ENCODE measurements around the gene MSI2.

MSI2 gene

DNA sequence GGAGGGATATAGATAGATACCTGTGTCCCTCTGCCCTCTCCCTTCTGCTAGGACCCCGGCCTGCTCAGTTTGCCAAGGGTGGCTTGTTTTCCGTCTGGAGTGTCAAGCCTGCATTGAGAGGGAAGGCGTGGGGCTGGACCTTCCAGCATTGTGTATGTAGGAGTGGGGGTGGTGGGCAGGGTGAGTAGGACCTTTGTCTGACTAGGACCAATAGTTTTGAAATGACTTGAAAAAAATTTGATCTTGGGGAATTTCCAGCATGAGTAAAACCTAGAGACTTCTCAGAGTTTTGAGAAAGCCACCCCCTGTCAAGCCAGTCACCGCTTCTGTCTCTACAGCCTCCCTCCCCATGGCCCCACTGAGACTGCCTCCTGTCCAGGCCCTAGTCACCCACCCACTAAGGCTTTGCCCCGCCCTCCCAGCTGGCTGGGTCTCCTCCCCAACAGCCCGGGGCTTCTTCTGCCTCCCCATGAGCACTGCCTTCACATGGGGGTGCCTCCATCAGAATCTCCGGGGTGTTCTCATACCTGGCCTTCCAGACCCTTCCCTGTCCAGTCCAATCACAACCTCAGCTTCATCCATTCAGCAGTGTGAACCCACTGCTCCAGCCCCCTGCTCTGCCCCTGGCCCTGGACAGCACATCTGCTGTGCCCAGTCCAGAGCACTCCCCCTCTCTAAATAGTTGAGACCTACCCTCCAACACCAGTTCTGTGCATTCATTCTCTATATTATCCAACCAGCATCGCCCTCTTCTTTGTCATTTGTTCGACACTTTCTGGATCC lies 207.0 kb downstream of the MSI2 start:
- H3K27me3 ChIP-seq (ENCODE audit: control insufficient read depth, low read length): no peaks in the 10 kb centered on the region
- H3K4me3 ChIP-seq (ENCODE audit: low read length): no peak overlapping the region
- no peaks in the 10 kb centered on the region for H3K9me3 ChIP-seq (ENCODE audit: control insufficient read depth, insufficient read depth, low read length)
- H3K9me2 ChIP-seq (replicated peaks; ENCODE audit: control insufficient read depth, low read length): no peaks in the 10 kb centered on the region
- H3K4me1 ChIP-seq (ENCODE audit: control insufficient read depth, low read length): peaks cover 65% of the 10 kb centered on the region
- H3K4me2 ChIP-seq (ENCODE audit: low read length): no peak overlapping the region
- H3K27ac ChIP-seq (ENCODE audit: low read depth, low read length): no peak overlapping the region
- TF ChIP-seq, protein P1, sequence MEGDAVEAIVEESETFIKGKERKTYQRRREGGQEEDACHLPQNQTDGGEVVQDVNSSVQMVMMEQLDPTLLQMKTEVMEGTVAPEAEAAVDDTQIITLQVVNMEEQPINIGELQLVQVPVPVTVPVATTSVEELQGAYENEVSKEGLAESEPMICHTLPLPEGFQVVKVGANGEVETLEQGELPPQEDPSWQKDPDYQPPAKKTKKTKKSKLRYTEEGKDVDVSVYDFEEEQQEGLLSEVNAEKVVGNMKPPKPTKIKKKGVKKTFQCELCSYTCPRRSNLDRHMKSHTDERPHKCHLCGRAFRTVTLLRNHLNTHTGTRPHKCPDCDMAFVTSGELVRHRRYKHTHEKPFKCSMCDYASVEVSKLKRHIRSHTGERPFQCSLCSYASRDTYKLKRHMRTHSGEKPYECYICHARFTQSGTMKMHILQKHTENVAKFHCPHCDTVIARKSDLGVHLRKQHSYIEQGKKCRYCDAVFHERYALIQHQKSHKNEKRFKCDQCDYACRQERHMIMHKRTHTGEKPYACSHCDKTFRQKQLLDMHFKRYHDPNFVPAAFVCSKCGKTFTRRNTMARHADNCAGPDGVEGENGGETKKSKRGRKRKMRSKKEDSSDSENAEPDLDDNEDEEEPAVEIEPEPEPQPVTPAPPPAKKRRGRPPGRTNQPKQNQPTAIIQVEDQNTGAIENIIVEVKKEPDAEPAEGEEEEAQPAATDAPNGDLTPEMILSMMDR (IDR thresholded peaks at IDR 0.05; ENCODE audit: low read depth, low read length, poor library complexity, severe bottlenecking): no peak
- TF ChIP-seq EZH2phosphoT487 (IDR thresholded peaks at IDR 0.05; ENCODE audit: borderline replicate concordance, low read length): no peak
- H3K79me2 ChIP-seq (ENCODE audit: control insufficient read depth, low read length): peaks cover 47% of the 10 kb centered on the region
- no peaks in the 10 kb centered on the region for H3K36me3 ChIP-seq (ENCODE audit: control insufficient read depth, low read length)
- H4K20me1 ChIP-seq (ENCODE audit: control insufficient read depth, insufficient read depth, low read depth, low read length): 0 out of 2 replicates have a peak, but pooled peaks cover 9% of the 10 kb centered on the region
- no peaks in the 10 kb centered on the region for H3F3A ChIP-seq (ENCODE audit: control insufficient read depth, insufficient read depth)

DNA sequence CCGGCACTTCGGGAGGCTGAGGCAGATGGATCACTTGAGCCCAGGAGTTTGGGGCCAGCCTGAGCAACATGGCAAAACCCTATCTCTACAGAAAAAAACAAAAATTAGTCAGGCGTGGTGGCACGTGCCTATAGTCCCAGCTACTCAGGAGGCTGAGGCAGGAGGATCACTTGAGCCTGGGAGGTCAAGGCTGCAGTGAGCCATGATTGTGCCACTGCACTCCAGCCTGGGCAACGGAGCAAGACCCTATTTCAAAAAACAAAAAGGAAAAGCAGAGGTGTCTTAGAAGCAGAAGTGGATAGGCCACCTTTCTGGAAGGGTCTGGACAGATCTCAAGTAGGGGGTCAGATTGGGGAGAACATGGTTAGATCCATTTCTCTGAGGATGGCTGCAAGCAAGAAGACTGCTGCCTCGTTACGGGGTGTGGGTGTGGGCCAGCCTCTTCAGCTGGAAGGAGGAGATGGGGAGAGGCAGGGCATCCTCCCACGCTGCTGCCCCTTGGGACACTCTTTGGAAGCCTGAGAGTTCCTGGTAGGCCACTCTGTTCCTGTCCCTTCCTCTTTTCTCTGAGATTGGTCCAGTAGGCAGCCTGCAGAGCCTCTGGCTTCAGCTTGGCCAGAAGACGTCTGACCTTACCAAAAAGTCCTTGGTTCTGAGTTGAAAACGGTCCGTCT lies 208.0 kb downstream of the MSI2 start:
- H3K27ac ChIP-seq (ENCODE audit: low read depth, low read length): no peak overlapping the region
- H3K4me2 ChIP-seq (ENCODE audit: low read length): no peak overlapping the region
- no peaks in the 10 kb centered on the region for H3K36me3 ChIP-seq (ENCODE audit: control insufficient read depth, low read length)

DNA sequence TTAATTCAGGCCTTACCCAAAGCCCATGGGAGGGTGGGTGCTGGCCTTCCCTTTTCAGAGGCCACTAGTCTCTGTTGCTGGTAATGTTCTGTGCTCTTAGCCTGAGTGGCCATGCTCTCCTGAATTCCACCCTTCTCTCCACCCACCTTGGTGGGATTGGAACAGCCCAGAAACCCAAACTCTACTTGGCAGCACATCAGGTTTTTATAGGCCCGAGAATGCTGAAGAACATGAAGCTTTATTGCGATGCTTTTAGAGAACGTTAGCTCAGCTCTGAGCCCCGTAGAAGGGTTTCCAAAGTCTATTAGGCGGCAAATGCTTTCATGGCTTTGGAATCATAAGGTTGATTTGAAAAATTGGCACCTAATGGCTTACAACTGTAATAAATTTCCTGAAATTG lies 209.3 kb downstream of the MSI2 start:
- peaks cover 64% of the 10 kb centered on the region for H3K4me1 ChIP-seq (ENCODE audit: control insufficient read depth, low read length)
- TF ChIP-seq, protein P1 (IDR thresholded peaks at IDR 0.05; ENCODE audit: low read depth, low read length, poor library complexity, severe bottlenecking): no peak
- TF ChIP-seq EZH2phosphoT487 (IDR thresholded peaks at IDR 0.05; ENCODE audit: borderline replicate concordance, low read length): no peak
- H3F3A ChIP-seq (ENCODE audit: control insufficient read depth, insufficient read depth): no peaks in the 10 kb centered on the region
- H3K4me3 ChIP-seq (ENCODE audit: low read length): no peak overlapping the region
- no peaks in the 10 kb centered on the region for H3K36me3 ChIP-seq (ENCODE audit: control insufficient read depth, low read length)
- 0 out of 2 replicates have a peak, but pooled peaks cover 9% of the 10 kb centered on the region for H4K20me1 ChIP-seq (ENCODE audit: control insufficient read depth, insufficient read depth, low read depth, low read length)
- H3K9me2 ChIP-seq (replicated peaks; ENCODE audit: control insufficient read depth, low read length): no peaks in the 10 kb centered on the region
- no peak overlapping the region for H3K27ac ChIP-seq (ENCODE audit: low read depth, low read length)
- peaks cover 39% of the 10 kb centered on the region for H3K79me2 ChIP-seq (ENCODE audit: control insufficient read depth, low read length)
- no peaks in the 10 kb centered on the region for H3K27me3 ChIP-seq (ENCODE audit: control insufficient read depth, low read length)
- no peak overlapping the region for H3K4me2 ChIP-seq (ENCODE audit: low read length)
- H3K9me3 ChIP-seq (ENCODE audit: control insufficient read depth, insufficient read depth, low read length): no peaks in the 10 kb centered on the region

More for the DNA sequence above, 208.0 kb downstream of the MSI2 start:
- H3F3A ChIP-seq (ENCODE audit: control insufficient read depth, insufficient read depth): no peaks in the 10 kb centered on the region
- 0 out of 2 replicates have a peak, but pooled peaks cover 9% of the 10 kb centered on the region for H4K20me1 ChIP-seq (ENCODE audit: control insufficient read depth, insufficient read depth, low read depth, low read length)
- H3K4me1 ChIP-seq (ENCODE audit: control insufficient read depth, low read length): peaks cover 65% of the 10 kb centered on the region
- no peaks in the 10 kb centered on the region for H3K27me3 ChIP-seq (ENCODE audit: control insufficient read depth, low read length)
- peaks cover 40% of the 10 kb centered on the region for H3K79me2 ChIP-seq (ENCODE audit: control insufficient read depth, low read length)
- H3K9me2 ChIP-seq (replicated peaks; ENCODE audit: control insufficient read depth, low read length): no peaks in the 10 kb centered on the region
- H3K9me3 ChIP-seq (ENCODE audit: control insufficient read depth, insufficient read depth, low read length): no peaks in the 10 kb centered on the region
- H3K4me3 ChIP-seq (ENCODE audit: low read length): no peak overlapping the region
- TF ChIP-seq, protein P1 (IDR thresholded peaks at IDR 0.05; ENCODE audit: low read depth, low read length, poor library complexity, severe bottlenecking): no peak
- TF ChIP-seq EZH2phosphoT487 (IDR thresholded peaks at IDR 0.05; ENCODE audit: borderline replicate concordance, low read length): no peak

Measured in DOHH2 (cell line).